GM23248 (cell line): ENCODE data around the gene LAPTM5.

ENCODE experiments used
- EZH2 ChIP-seq: fragments of 200-600 bp; sonication (generic); IDR thresholded peaks from 2 replicates; pipeline ENCODE4 v1.6.1; 2018; ENCODE audit warnings: antibody characterized with exemption, mild to moderate bottlenecking; ENCODE audit not compliant: insufficient read depth, poor library complexity, severe bottlenecking
- EZH2phosphoT487 ChIP-seq: fragments of 200-600 bp; sonication (generic); IDR thresholded peaks from 2 replicates; pipeline ENCODE4 v1.6.1; 2018; ENCODE audit warnings: antibody characterized with exemption, moderate library complexity, mild to moderate bottlenecking, low read depth; ENCODE audit not compliant: insufficient read depth

- TF ChIP-seq EZH2 (no peak), EZH2phosphoT487 (no peak)
These were observed 32.0 kb downstream of the LAPTM5 start for GRCh38 chr1:30725450-30726095.
